GM11168 (cell line): ENCODE measurements around the gene ARL10.

Experiments
- in situ Hi-C: fragments of 300-500 bp; cut with MboI; formaldehyde crosslinking; loops from one replicate; pipeline ENCODE4 v1.12.0; 2022; ENCODE audit warnings: low sequenced_read_pairs; ENCODE audit not compliant: unreplicated experiment

The ARL10 gene

GRCh38 chr5:176361437-176362232 is 3.7 kb upstream of the ARL10 start, which contains the start of gene KIAA1191:
Gene KIAA1191, minus strand, starts transcription at chr5:176361764. Its CDS starts 2,256 bp downstream, at chr5:176359508.
- in situ Hi-C loops, result no loop called here

- in situ Hi-C loops, result no loop called here
Measured at GRCh38 chr5:176362233-176362490, 3.1 kb upstream of the ARL10 start.

DNA sequence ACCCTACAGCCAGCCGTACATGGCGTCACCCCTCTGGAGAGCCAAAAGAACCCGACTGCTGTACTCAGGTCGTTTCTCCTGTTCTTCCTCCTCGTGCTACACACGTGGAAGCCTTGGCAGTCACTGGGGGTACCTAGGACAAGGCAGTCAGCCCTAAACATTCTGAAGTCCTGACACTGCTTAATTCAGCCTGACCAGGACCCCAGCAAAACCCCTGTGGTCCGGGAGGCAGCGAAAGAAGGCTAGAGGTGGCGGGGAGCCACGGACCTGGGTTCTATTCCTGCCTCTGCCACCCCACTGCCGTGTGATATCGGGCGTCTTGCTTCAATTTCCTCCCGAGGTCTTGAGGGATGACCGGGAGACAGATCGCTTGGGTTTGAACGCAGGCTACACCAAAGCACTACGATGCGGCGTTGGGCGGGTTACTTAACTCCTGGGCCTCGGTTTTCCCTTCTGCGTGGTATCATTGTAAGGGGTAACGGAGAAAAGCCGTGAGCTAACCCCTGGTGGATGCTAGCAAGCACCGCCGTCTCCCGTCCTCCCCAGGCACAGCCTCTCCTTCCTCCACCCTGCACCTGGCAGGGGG is 429 bp upstream of the ARL10 start:
- in situ Hi-C loops, result no loop called here

GRCh38 chr5:176366232-176366894 is 1.1 kb downstream of the ARL10 start:
- in situ Hi-C loops, result no loop called here

- in situ Hi-C loops, result no loop called here
Measured at GRCh38 chr5:176368726-176369125, 3.4 kb downstream of the ARL10 start.

- in situ Hi-C loops, result no loop called here
Measured at GRCh38 chr5:176369934-176370711, 4.8 kb downstream of the ARL10 start.

DNA sequence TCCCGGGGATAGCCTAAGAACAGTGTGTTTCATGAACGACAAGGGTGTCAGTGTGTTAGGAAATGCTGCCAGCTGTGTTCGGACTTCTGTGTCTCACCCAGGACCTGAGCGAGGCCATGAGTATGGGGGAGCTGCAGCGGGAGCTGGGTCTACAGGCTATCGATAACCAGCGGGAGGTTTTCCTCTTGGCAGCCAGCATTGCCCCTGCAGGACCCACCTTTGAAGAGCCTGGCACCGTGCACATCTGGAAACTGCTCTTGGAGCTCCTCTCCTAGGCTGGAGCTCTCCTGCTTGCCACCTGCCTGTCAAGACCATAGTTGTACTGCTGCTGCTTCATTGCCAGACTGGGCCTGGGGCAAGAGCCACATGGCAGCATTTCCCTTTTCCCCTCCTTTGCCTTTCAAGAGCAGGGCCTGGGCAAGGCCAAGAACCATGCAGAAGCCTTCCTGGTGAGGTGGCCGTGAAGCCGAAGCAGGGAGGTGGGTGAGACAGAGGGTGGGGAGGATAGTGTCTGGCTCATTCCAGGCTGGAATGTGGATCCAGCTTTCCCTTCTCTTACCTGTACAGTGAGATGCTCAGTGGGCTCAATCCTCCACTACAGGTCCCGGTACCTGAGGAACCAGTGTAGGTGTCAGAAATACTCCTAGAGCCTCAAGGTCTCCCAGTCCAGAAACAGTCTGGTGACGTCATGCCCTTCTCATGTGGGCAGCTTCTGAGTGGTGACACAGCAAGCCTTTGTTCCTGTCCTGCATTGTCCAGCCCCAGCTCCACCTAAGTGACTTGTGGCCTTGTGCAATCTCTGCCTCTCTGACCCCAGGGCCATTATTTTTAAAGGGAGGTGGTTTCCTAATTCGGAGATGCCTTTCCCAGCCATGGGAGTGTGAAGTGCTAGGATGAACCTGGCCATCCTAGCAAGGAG is 6.6 kb downstream of the ARL10 start:
- in situ Hi-C loops, result no loop called here

- in situ Hi-C loops, result no loop called here
Measured at GRCh38 chr5:176373100-176373818, 8.0 kb downstream of the ARL10 start.

DNA sequence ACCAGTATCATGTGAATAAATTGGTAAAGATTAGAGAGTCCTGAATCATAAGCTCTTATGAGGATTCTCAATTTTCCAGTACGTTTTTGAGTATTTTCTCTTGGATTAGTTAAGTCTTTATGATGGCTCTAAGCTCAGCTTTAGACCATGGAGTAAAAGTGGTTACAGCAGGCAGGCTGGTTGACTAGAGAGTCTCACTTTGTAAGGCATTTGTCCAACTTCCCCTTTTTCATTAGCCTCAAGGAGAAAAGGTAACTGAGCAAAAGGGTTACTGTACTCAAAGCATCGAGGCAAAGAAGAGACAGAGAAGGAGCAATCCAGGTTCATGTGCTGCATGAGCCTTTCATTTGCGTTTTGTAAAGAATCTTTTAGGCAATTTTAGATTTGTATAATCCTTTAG is 14.6 kb downstream of the ARL10 start:
- in situ Hi-C loops, result no loop called here

DNA sequence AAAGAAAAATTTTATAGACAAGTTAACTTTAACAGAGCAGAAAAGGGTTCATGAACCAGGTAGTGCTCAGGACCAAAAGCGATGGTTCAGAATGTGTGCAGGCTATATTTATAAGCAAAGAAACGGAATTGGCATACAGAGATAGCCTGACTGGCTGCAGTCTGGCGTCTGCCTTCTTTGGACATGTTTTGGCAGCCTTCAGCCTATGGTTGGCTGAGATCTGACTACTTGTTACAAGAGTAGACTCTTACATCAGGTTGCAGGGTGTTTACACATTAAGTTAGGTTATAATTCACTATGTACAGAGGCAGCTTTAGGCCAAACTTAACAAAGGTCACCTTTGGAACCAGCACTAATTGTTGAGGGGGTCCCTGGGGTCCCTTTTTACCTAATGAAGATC is 16.1 kb downstream of the ARL10 start:
- in situ Hi-C loops, result no loop called here

DNA sequence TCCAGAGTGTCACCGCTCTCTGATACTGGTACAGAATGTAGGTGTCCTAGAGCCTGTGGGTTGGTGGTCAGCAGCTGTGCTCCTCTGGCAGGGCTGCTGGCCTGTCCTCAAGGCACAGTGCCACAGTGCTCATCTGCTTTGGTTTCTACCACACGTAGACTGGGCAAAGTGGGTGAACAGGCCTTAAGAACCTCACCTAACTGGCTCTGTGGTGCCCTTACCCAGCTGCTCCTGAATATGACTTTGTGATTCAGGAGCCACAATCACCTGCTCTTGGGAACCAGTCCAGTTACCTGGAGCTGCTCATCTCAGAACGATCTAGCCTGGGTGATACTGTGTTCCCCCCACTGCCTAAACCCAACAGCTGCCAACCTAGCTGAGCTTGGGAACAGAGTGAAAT is 16.7 kb downstream of the ARL10 start:
- in situ Hi-C loops, result no loop called here

GRCh38 chr5:176382721-176383120 is 17.4 kb downstream of the ARL10 start:
- in situ Hi-C loops, result no loop called here

DNA sequence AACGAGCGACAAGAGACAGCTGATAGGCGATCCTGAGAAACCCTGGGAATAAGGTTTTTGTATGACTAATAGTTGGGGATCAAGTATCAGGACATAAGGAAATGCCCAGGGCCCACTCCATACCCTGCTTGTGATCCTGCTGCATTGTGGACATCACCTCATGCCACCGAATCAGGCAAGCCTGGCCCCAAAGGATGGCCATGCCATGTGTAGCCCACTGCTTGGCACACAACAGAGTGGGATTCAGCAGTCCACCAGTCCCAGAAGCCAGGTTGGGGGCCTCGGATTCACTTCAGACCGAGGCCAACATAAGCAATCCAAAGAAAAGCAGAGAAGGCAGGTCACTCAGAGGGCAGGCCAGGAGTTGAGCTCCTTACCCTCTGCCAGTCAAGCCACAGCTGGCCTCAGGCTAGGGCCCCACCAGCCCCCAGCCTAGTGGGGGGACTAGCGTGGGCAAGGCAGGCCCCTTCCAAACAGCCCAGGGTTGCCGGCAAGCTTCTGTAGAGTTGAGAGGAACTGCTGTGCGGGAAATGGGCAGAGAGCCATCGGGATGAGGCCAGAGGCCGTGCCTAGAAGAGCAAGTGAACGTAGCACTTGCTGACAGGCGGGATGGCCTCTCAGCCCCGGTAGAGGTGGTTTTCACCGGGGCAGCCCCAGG is 18.1 kb downstream of the ARL10 start:
- in situ Hi-C loops, result no loop called here

GRCh38 chr5:176383961-176384360 is 18.7 kb downstream of the ARL10 start:
- in situ Hi-C loops, result no loop called here

GRCh38 chr5:176384366-176384930 is 19.2 kb downstream of the ARL10 start:
- in situ Hi-C loops, result no loop called here

DNA sequence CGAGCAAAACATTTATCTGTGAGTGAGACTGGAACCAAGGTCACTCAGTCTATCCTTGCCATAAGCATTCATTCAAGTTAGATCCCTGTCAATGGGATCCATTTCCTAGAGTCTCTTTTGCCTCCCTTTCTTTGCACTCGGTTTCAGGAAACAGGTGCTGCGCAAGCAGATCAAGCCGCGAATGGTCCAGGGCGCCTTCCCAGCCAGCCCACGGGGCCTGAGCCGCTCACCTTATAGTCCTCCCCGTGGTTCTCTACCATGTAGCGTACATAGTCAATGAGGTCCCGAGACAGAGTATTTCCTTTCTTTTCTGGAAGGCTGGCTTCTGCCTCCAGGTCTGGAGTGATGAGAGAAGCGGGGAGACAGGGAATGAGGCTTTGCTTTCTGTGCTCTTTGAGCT is 19.7 kb downstream of the ARL10 start:
- in situ Hi-C loops, result no loop called here

GRCh38 chr5:176386491-176386890 is 21.2 kb downstream of the ARL10 start:
- in situ Hi-C loops, result no loop called here

GRCh38 chr5:176387384-176387925 is 22.2 kb downstream of the ARL10 start:
- in situ Hi-C loops, result no loop called here
